Measurements from ENCODE around the gene SLC29A3. TPM values are rescaled to one million over a fixed set of nuclear protein-coding genes. Genes with fewer than 3 reads are reported as not detected.

Gene SLC29A3
- total and polyA plus RNA-seq, 8 donors: 7.6 to 13.4 (median 8.1) TPM

GRCh38 chr10:71392791-71393781 is 74.0 kb downstream of the SLC29A3 start:
- Histone ChIP-seq H3K27me3 (peaks cover 13 to 67% of the 10 kb centered on the region in 2 donors), H3K36me3 (no peaks in the 10 kb centered on the region), H3K4me1 (peaks cover 8 to 19% of the 10 kb centered on the region in 2 donors), H3K9me3 (no peaks in the 10 kb centered on the region), H3K27ac (no peak overlapping the region), H3K4me3 (no peak overlapping the region)
- no peak for ATAC-seq
- TF ChIP-seq CTCF (IDR thresholded peaks at IDR 0.05): no peak
- intact Hi-C loops (cut with DNase I): loop anchor here in 1 of 2 donors (10.0 kb wide), 1 partner anchor 302 kb away; no protein-coding TSS in a partner anchor
- no peak for DNase-seq

GRCh38 chr10:71393841-71394475 is 74.9 kb downstream of the SLC29A3 start:
- DNase-seq (no peak), ATAC-seq (no peak)
- Histone ChIP-seq H3K9me3 (no peaks in the 10 kb centered on the region), H3K4me1 (peaks cover 8 to 19% of the 10 kb centered on the region in 2 donors), H3K27ac (no peak overlapping the region), H3K4me3 (no peak overlapping the region), H3K27me3 (peaks cover 15 to 75% of the 10 kb centered on the region in 2 donors), H3K36me3 (no peaks in the 10 kb centered on the region)
- TF ChIP-seq CTCF (IDR thresholded peaks at IDR 0.05): no peak
- intact Hi-C loops (cut with DNase I): loop anchor here in 1 of 2 donors (10.0 kb wide), 1 partner anchor 301 kb away; no protein-coding TSS in a partner anchor

DNA sequence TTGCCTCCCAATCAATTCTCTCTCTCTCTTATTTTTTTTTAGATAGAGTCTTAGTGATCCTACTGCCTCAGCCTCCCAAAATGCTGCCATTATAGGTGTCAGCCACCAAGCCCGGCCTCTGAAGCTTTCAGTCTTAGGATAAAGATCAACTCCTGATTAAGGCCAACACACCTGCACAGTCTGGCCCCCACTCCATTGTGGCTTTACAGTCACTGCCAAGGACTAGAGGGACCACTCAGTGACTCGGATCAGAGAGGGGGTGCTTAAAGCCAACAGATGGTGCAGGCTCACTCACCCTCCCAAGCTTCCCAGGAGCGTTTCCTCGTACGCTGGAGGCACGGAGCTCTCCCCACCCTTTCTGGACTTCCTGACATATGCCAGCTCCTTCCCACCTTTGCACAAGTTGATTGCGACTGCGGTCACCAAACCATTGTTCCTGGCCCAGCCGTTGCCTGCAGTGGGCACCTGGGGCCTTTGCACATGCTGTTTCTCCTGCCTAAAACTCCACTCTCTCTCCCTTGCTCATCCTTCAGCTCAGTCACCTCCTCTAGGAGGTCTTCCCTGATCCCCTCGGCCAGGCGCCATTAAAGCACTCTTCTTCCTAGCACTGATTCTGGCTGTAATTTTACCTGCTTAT is 76.0 kb downstream of the SLC29A3 start:
- H3K27me3 ChIP-seq: peaks cover 24 to 79% of the 10 kb centered on the region in 2 donors
- DNase-seq (no peak), ATAC-seq (no peak)
- no peaks in the 10 kb centered on the region for H3K9me3 ChIP-seq
- H3K4me3 ChIP-seq: no peak overlapping the region
- intact Hi-C loops (cut with DNase I): loop anchor here in 1 of 2 donors (5.0 to 10.0 kb wide), 2 partner anchors 172 to 300 kb away; no protein-coding TSS in a partner anchor
- no peaks in the 10 kb centered on the region for H3K36me3 ChIP-seq
- TF ChIP-seq CTCF (IDR thresholded peaks at IDR 0.05): no peak
- H3K27ac ChIP-seq: no peak overlapping the region
- H3K4me1 ChIP-seq: peaks cover 8 to 19% of the 10 kb centered on the region in 2 donors

- H3K27ac ChIP-seq: no peak overlapping the region
- no peak overlapping the region for H3K4me3 ChIP-seq
- DNase-seq (no peak), ATAC-seq (no peak)
- TF ChIP-seq CTCF (IDR thresholded peaks at IDR 0.05): no peak
- H3K4me1 ChIP-seq: peaks cover 8 to 19% of the 10 kb centered on the region in 2 donors
- no peaks in the 10 kb centered on the region for H3K9me3 ChIP-seq
- H3K36me3 ChIP-seq: no peaks in the 10 kb centered on the region
- peaks cover 27 to 79% of the 10 kb centered on the region in 2 donors for H3K27me3 ChIP-seq
- intact Hi-C loops (cut with DNase I): loop anchor here in 1 of 2 donors (5.0 to 10.0 kb wide), 2 partner anchors 172 to 299 kb away; no protein-coding TSS in a partner anchor
Measured at GRCh38 chr10:71395621-71396020, 76.6 kb downstream of the SLC29A3 start.
